WTC11 (cell line): ENCODE data around the gene GHRL.

Source experiments
- ESRRA ChIP-seq: sonication (generic); formaldehyde crosslinking; IDR thresholded peaks from 2 replicates; pipeline ENCODE4 v1.8.1; 2022; ENCODE audit warnings: mild to moderate bottlenecking, missing genetic modification reagents, borderline replicate concordance
- GABPB1 ChIP-seq: sonication (generic); formaldehyde crosslinking; IDR thresholded peaks from 2 replicates; pipeline ENCODE4 v1.8.1; 2023; ENCODE audit warnings: mild to moderate bottlenecking, missing genetic modification reagents
- TF ChIP-seq, protein P1 (sequence below): sonication (generic); formaldehyde crosslinking; IDR thresholded peaks from 2 replicates; pipeline ENCODE4 v1.8.1; 2023; ENCODE audit warnings: mild to moderate bottlenecking, missing genetic modification reagents, moderate library complexity
- TF ChIP-seq, protein P2 (sequence below): fragments of 200-600 bp; IDR thresholded peaks from 2 replicates; pipeline ENCODE4 v1.8.0; 2022; ENCODE audit warnings: antibody characterized with exemption

DNA sequence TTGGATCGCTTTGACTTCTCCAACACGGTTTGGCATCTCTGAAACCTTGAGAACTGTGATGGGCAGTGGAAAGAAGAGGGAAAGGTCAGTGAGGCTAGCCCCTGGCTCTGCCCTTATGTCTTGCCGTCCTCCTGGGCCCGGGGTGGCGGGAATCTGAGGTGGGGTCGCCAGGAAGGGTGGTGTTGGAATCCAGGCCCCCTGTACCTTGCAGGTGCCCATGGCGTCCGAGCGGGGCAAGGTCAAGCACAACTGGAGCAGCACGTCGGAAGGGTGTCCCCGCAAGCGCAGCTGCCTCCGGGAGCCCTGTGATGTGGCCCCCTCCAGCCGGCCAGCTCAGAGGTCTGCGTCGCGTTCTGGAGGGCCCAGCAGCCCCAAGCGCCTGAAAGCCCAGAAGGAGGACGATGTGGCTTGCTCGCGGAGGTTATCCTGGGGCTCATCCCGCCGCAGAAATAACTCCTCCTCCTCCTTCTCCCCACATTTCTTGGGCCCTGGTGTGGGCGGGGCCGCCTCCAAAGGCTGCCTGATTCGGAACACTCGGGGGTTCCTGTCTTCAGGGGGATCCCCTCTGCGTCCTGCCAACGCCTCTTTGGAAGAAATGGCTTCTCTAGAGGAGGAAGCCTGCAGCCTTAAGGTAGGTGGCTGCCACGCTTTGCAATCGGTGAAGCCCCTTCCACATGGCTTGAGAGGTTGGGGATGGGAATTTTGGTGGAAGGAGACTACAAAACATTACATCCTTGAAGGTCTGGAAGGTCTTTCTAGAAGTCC is 43.6 kb downstream of the GHRL start:
- TF ChIP-seq, protein P1, sequence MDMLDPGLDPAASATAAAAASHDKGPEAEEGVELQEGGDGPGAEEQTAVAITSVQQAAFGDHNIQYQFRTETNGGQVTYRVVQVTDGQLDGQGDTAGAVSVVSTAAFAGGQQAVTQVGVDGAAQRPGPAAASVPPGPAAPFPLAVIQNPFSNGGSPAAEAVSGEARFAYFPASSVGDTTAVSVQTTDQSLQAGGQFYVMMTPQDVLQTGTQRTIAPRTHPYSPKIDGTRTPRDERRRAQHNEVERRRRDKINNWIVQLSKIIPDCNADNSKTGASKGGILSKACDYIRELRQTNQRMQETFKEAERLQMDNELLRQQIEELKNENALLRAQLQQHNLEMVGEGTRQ, result no peak
- TF ChIP-seq, protein P2, sequence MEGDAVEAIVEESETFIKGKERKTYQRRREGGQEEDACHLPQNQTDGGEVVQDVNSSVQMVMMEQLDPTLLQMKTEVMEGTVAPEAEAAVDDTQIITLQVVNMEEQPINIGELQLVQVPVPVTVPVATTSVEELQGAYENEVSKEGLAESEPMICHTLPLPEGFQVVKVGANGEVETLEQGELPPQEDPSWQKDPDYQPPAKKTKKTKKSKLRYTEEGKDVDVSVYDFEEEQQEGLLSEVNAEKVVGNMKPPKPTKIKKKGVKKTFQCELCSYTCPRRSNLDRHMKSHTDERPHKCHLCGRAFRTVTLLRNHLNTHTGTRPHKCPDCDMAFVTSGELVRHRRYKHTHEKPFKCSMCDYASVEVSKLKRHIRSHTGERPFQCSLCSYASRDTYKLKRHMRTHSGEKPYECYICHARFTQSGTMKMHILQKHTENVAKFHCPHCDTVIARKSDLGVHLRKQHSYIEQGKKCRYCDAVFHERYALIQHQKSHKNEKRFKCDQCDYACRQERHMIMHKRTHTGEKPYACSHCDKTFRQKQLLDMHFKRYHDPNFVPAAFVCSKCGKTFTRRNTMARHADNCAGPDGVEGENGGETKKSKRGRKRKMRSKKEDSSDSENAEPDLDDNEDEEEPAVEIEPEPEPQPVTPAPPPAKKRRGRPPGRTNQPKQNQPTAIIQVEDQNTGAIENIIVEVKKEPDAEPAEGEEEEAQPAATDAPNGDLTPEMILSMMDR, result no peak
- TF ChIP-seq GABPB1 (CRISPR knock-in tag) (no peak), ESRRA (CRISPR knock-in tag) (no peak)
